Gastrocnemius medialis (tissue), 4 donors: ENCODE measurements around the gene IL1F10. TPM values are rescaled to one million over a fixed set of nuclear protein-coding genes. Genes with fewer than 3 reads are reported as not detected.

Experiments
- ATAC-seq, 2 donors: fragments of 150-250 bp; one replicate each; pipeline ENCODE4 v1.9.1; 2016
- DNase-seq, 2 donors: peaks; one replicate each; pipeline ENCODE4 v3.0.0-alpha.2; 2019
- H3K27ac ChIP-seq, 4 donors: fragments of 200-600 bp; sonication (generic); 1 replicate in 1 of 4; 2 replicates in 3 of 4; pipeline ENCODE4 v1.5.1; 2016 to 2018; ENCODE audit warnings: mild to moderate bottlenecking in 2 of 4, moderate library complexity in 1 of 4
- H3K27me3 ChIP-seq, 3 donors: fragments of 200-600 bp; sonication (generic) in 2 of 3; 1 replicate in 1 of 3; 2 replicates in 2 of 3; pipeline versions ENCODE4 v1.5.1 to v1.6.0; 2016 to 2019; ENCODE audit warnings: mild to moderate bottlenecking in 1 of 3, moderate library complexity in 1 of 3
- H3K36me3 ChIP-seq, 2 donors: fragments of 200-600 bp; sonication (generic) in 1 of 2; one replicate each; pipeline ENCODE4 v1.5.1; 2017 to 2018
- H3K4me1 ChIP-seq, 2 donors: fragments of 200-600 bp; sonication (generic) in 1 of 2; one replicate each; pipeline ENCODE4 v1.5.1; 2016 to 2017; ENCODE audit warnings: mild to moderate bottlenecking in 2 of 2
- H3K4me3 ChIP-seq, 4 donors: fragments of 200-600 bp; sonication (generic) in 3 of 4; 1 replicate in 1 of 4; 2 replicates in 3 of 4; pipeline ENCODE4 v1.5.1; 2016 to 2019; ENCODE audit warnings: mild to moderate bottlenecking in 2 of 4
- H3K9me3 ChIP-seq, 3 donors: fragments of 200-600 bp; sonication (generic) in 2 of 3; 1 replicate in 1 of 3; 2 replicates in 2 of 3; pipeline ENCODE4 v1.5.1; 2016 to 2019
- CTCF ChIP-seq, 5 experiments: fragments of 450-650 bp in 3 of 5; fragments of 200-600 bp in 2 of 5; sonication (generic) in 2 of 5; IDR thresholded peaks in 4 of 5; conservative IDR thresholded peaks in 1 of 5; 1 replicate in 4 of 5; 2 replicates in 1 of 5; pipeline ENCODE4 v1.5.1; 2016 to 2019; ENCODE audit warnings: antibody characterized with exemption in 5 of 5, mild to moderate bottlenecking in 3 of 5, moderate library complexity in 3 of 5
- POLR2A ChIP-seq, 2 donors: fragments of 450-650 bp; IDR thresholded peaks; one replicate each; pipeline ENCODE4 v1.6.1; 2017; ENCODE audit warnings: antibody characterized with exemption in 2 of 2, mild to moderate bottlenecking in 2 of 2, moderate library complexity in 2 of 2
- in situ Hi-C, 4 donors: fragments of 200-750 bp; cut with MboI; loops; one replicate each; pipeline versions ENCODE4 v1.15.0 to v1.8.0; 2017; ENCODE audit warnings: low sequenced_read_pairs in 4 of 4
- intact Hi-C: fragments of 100-400 bp; cut with DNase I; formaldehyde crosslinking; loops from one replicate; pipeline ENCODE4 v1.15.1; 2023; ENCODE audit warnings: low total_unique reads
- total RNA-seq, 4 donors: library from RNA; depleted of rRNA; stranded (reverse); fragments of >200 nt; gene quantifications; one replicate each; pipeline versions ENCODE4 v1.1.0 to v1.2.3, GENCODE V29; 2016

The IL1F10 gene
- total RNA-seq, 4 donors from 2014 or later = not detected

GRCh38 chr2:113088213-113088992, 20.6 kb downstream of the IL1F10 start:
- Histone ChIP-seq H3K27ac (no peak overlapping the region), H3K9me3 (no peaks in the 10 kb centered on the region), H3K27me3 (no peaks in the 10 kb centered on the region), H3K4me1 (no peaks in the 10 kb centered on the region), H3K4me3 (no peak overlapping the region), H3K36me3 (no peaks in the 10 kb centered on the region)
- ATAC-seq (no peak), DNase-seq (no peak)
- intact Hi-C loops = no loop called here
- TF ChIP-seq POLR2A (IDR thresholded peaks at IDR 0.05) (no peak), CTCF (IDR thresholded peaks at IDR 0.05 in 4 of 5, conservative IDR thresholded peaks at IDR 0.05 in 1 of 5) (no peak)
- in situ Hi-C loops = no loop called here

- Histone ChIP-seq H3K9me3 (no peaks in the 10 kb centered on the region), H3K4me1 (no peaks in the 10 kb centered on the region), H3K27ac (no peak overlapping the region), H3K27me3 (no peaks in the 10 kb centered on the region), H3K36me3 (no peaks in the 10 kb centered on the region), H3K4me3 (no peak overlapping the region)
- ATAC-seq (no peak), DNase-seq (no peak)
- intact Hi-C loops = no loop called here
- in situ Hi-C loops = no loop called here
- TF ChIP-seq CTCF (IDR thresholded peaks at IDR 0.05 in 4 of 5, conservative IDR thresholded peaks at IDR 0.05 in 1 of 5) (no peak), POLR2A (IDR thresholded peaks at IDR 0.05) (no peak)
Observed at GRCh38 chr2:113089916-113090315, 22.1 kb downstream of the IL1F10 start.

- no peak for ATAC-seq
- H3K9me3 ChIP-seq = no peaks in the 10 kb centered on the region
- H3K36me3 ChIP-seq = no peaks in the 10 kb centered on the region
- TF ChIP-seq CTCF (IDR thresholded peaks at IDR 0.05 in 4 of 5, conservative IDR thresholded peaks at IDR 0.05 in 1 of 5) (no peak), POLR2A (IDR thresholded peaks at IDR 0.05) (no peak)
- H3K27ac ChIP-seq = no peak overlapping the region
- no peaks in the 10 kb centered on the region for H3K27me3 ChIP-seq
- in situ Hi-C loops (no loop called here), intact Hi-C loops (no loop called here)
- H3K4me1 ChIP-seq = no peaks in the 10 kb centered on the region
- DNase-seq = no peak
- no peak overlapping the region for H3K4me3 ChIP-seq
Observed at GRCh38 chr2:113091231-113091896, 23.6 kb downstream of the IL1F10 start.

GRCh38 chr2:113092864-113093612, 25.3 kb downstream of the IL1F10 start:
- H3K36me3 ChIP-seq = no peaks in the 10 kb centered on the region
- DNase-seq = no peak
- intact Hi-C loops = no loop called here
- in situ Hi-C loops = no loop called here
- no peaks in the 10 kb centered on the region for H3K27me3 ChIP-seq
- H3K4me1 ChIP-seq = no peaks in the 10 kb centered on the region
- H3K27ac ChIP-seq = no peak overlapping the region
- ATAC-seq = no peak
- no peaks in the 10 kb centered on the region for H3K9me3 ChIP-seq
- TF ChIP-seq CTCF (IDR thresholded peaks at IDR 0.05 in 4 of 5, conservative IDR thresholded peaks at IDR 0.05 in 1 of 5) (no peak), POLR2A (IDR thresholded peaks at IDR 0.05) (no peak)
- H3K4me3 ChIP-seq = no peak overlapping the region
